ENCODE measurements around the gene CMIP.
"Not testable (repeated sequence)": the region's sequence is repeated elsewhere in the genome, so short reads cannot be mapped to it uniquely, and the experiment has no call there.

The CMIP gene

GRCh38 chr16:81737885-81738536 is 293.4 kb downstream of the CMIP start:
- TF ChIP-seq, protein P1, sequence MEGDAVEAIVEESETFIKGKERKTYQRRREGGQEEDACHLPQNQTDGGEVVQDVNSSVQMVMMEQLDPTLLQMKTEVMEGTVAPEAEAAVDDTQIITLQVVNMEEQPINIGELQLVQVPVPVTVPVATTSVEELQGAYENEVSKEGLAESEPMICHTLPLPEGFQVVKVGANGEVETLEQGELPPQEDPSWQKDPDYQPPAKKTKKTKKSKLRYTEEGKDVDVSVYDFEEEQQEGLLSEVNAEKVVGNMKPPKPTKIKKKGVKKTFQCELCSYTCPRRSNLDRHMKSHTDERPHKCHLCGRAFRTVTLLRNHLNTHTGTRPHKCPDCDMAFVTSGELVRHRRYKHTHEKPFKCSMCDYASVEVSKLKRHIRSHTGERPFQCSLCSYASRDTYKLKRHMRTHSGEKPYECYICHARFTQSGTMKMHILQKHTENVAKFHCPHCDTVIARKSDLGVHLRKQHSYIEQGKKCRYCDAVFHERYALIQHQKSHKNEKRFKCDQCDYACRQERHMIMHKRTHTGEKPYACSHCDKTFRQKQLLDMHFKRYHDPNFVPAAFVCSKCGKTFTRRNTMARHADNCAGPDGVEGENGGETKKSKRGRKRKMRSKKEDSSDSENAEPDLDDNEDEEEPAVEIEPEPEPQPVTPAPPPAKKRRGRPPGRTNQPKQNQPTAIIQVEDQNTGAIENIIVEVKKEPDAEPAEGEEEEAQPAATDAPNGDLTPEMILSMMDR (IDR thresholded peaks at IDR 0.05; ENCODE audit: low read length, missing control alignments), result peak; percentile 77

GRCh38 chr16:81738783-81739496 is 294.3 kb downstream of the CMIP start:
- DNase-seq (ENCODE audit: low read depth), result no peak
- no peak overlapping the region for H3K4me3 ChIP-seq (replicated peaks; ENCODE audit: low read depth, low read length)
- TF ChIP-seq, protein P1 (IDR thresholded peaks at IDR 0.05; ENCODE audit: low read length, missing control alignments), result no peak

More at GRCh38 chr16:81737885-81738536, 293.4 kb downstream of the CMIP start:
- peak; percentile 87 for DNase-seq (ENCODE audit: low read depth)
- H3K4me3 ChIP-seq (replicated peaks; ENCODE audit: low read depth, low read length), result peak overlapping the region; percentile 34

GRCh38 chr16:81739503-81739902 is 294.9 kb downstream of the CMIP start:
- no peak overlapping the region for H3K4me3 ChIP-seq (replicated peaks; ENCODE audit: low read depth, low read length)
- TF ChIP-seq, protein P1 (IDR thresholded peaks at IDR 0.05; ENCODE audit: low read length, missing control alignments), result no peak
- no peak for DNase-seq (ENCODE audit: low read depth)

GRCh38 chr16:81740169-81740568 is 295.6 kb downstream of the CMIP start:
- TF ChIP-seq, protein P1 (IDR thresholded peaks at IDR 0.05; ENCODE audit: low read length, missing control alignments), result no peak
- DNase-seq (ENCODE audit: low read depth), result no peak
- H3K4me3 ChIP-seq (replicated peaks; ENCODE audit: low read depth, low read length), result no peak overlapping the region

DNA sequence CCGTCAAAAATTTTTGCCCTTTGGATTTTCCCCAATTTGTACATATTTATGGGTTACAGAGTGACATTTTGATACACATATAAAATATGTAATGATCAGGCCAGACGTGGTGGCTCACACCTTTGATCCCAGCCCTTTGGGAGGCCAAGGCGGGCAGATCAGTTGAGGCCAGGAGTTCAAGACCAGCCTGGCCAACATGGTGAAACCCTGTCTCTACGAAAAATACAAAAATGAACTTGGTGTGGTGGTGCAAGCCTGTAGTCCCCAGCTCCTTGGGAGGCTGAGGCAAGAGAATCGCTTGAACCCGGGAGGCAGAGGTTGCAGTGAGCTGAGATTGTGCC is 296.8 kb downstream of the CMIP start:
- H3K4me3 ChIP-seq (replicated peaks; ENCODE audit: low read depth, low read length), result not testable (repeated sequence)

GRCh38 chr16:81744385-81744784 is 299.8 kb downstream of the CMIP start:
- H3K4me3 ChIP-seq (replicated peaks; ENCODE audit: low read depth, low read length), result no peak overlapping the region
- TF ChIP-seq, protein P1 (IDR thresholded peaks at IDR 0.05; ENCODE audit: low read length, missing control alignments), result no peak

More for the DNA sequence above, 296.8 kb downstream of the CMIP start:
- DNase-seq (ENCODE audit: low read depth), result not testable (repeated sequence)

GRCh38 chr16:81744911-81745310 is 300.3 kb downstream of the CMIP start:
- TF ChIP-seq, protein P1 (IDR thresholded peaks at IDR 0.05; ENCODE audit: low read length, missing control alignments), result no peak

More at GRCh38 chr16:81744385-81744784, 299.8 kb downstream of the CMIP start:
- DNase-seq (ENCODE audit: low read depth), result no peak

More at GRCh38 chr16:81744911-81745310, 300.3 kb downstream of the CMIP start:
- no peak overlapping the region for H3K4me3 ChIP-seq (replicated peaks; ENCODE audit: low read depth, low read length)
- DNase-seq (ENCODE audit: low read depth), result no peak
